ENCODE measurements around the gene KRTAP19-1. TPM values are rescaled to one million over a fixed set of nuclear protein-coding genes. Genes with fewer than 3 reads are reported as not detected.

KRTAP19-1 gene
- total RNA-seq, 4 donors from 2014 or later: not detected

DNA sequence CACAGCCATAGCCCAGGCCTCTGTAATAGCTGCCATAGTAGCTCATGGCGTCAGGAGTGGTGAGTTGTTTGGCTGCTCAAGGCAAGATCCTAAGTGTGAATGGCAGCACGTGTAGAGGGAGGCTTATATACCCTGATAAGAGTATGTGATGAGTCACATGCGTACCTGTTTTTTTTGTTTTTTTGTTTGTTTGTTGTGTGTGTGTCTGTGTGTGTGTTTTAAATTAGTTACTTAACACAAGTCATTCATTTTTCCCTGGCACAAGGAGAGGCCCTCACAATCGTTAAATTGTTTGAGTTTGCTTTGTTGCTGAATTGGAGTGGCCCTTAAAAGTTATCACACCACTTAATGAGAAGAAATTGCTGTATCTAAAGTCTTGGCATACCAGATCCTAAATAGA, 16.9 kb upstream of the KRTAP19-1 start, which contains the start of gene KRTAP19-4:
TSS of gene KRTAP19-4 (minus strand) at position 101 of the 400 bp plus-strand sequence. CDS start at position 46, 55 bp downstream.
- Histone ChIP-seq H3K36me3 (no peaks in the 10 kb centered on the region), H3K27ac (no peak within 1 kb of the TSS), H3K27me3 (no peaks in the 10 kb centered on the region), H3K9me3 (no peaks in the 10 kb centered on the region), H3K4me1 (no peaks in the 10 kb centered on the region), H3K4me3 (no peak within 1 kb of the TSS)
- 63 to 75% methylated on average over 2 to 4 of the region's 4 CpGs for WGBS, 2 donors (ENCODE audit: low coverage in 1 of 2)
- no peak for TF ChIP-seq EP300 (IDR thresholded peaks at IDR 0.05; ENCODE audit: low read depth)
- TF ChIP-seq POLR2AphosphoS5 (IDR thresholded peaks at IDR 0.05): no peak
- no peak for TF ChIP-seq POLR2A (IDR thresholded peaks at IDR 0.05)
- TF ChIP-seq, protein P1, sequence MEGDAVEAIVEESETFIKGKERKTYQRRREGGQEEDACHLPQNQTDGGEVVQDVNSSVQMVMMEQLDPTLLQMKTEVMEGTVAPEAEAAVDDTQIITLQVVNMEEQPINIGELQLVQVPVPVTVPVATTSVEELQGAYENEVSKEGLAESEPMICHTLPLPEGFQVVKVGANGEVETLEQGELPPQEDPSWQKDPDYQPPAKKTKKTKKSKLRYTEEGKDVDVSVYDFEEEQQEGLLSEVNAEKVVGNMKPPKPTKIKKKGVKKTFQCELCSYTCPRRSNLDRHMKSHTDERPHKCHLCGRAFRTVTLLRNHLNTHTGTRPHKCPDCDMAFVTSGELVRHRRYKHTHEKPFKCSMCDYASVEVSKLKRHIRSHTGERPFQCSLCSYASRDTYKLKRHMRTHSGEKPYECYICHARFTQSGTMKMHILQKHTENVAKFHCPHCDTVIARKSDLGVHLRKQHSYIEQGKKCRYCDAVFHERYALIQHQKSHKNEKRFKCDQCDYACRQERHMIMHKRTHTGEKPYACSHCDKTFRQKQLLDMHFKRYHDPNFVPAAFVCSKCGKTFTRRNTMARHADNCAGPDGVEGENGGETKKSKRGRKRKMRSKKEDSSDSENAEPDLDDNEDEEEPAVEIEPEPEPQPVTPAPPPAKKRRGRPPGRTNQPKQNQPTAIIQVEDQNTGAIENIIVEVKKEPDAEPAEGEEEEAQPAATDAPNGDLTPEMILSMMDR (IDR thresholded peaks at IDR 0.05): no peak
- DNase-seq: no peak
- intact Hi-C loops (cut with DNase I; ENCODE audit: low total_unique reads): no loop called here
- in situ Hi-C loops (cut with MboI; ENCODE audit: low pct_ligation_motif_present in 1 of 4, low pct_unique_long_range_greater_than_20kb in 1 of 4, low sequenced_read_pairs in 3 of 4): no loop called here

DNA sequence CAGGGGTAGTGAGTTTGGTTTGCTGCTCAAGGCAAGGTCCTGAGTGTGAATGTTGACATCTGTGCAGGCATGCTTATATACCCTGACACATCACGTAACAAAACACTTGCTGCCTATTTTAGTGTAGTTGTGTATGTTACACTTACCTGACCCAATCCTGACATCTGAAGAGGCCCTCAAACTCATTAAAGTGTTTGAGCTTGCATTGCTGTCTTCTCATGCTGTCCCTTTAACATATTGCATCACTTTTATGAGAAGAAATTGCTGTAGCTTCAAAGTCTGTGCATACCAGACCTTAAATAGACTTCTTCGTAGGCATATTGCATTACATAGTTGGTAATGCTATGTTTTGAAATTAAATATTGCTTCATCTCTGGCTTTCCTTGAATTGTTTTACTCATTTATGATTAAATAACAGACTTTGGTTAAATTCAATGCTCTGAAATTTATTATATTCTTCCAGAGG, 11.8 kb upstream of the KRTAP19-1 start, which contains the start of gene KRTAP19-3:
TSS of gene KRTAP19-3 (minus strand) at position 51 of the 466 bp plus-strand sequence. CDS start 56 bp downstream, outside the sequence.
- TF ChIP-seq EP300 (IDR thresholded peaks at IDR 0.05; ENCODE audit: low read depth) (no peak), POLR2AphosphoS5 (IDR thresholded peaks at IDR 0.05) (no peak), POLR2A (IDR thresholded peaks at IDR 0.05) (no peak)
- TF ChIP-seq, protein P1 (IDR thresholded peaks at IDR 0.05): no peak
- 68 to 83% methylated on average over 2 of the region's 2 CpGs for WGBS, 2 donors (ENCODE audit: low coverage in 1 of 2)
- in situ Hi-C loops (cut with MboI; ENCODE audit: low pct_ligation_motif_present in 1 of 4, low pct_unique_long_range_greater_than_20kb in 1 of 4, low sequenced_read_pairs in 3 of 4): no loop called here
- Histone ChIP-seq H3K9me3 (peaks cover 0 to 3% of the 10 kb centered on the region in 2 donors), H3K4me3 (no peak within 1 kb of the TSS), H3K27me3 (no peaks in the 10 kb centered on the region), H3K4me1 (no peaks in the 10 kb centered on the region), H3K36me3 (no peaks in the 10 kb centered on the region), H3K27ac (no peak within 1 kb of the TSS)
- intact Hi-C loops (cut with DNase I; ENCODE audit: low total_unique reads): no loop called here
- no peak for DNase-seq

DNA sequence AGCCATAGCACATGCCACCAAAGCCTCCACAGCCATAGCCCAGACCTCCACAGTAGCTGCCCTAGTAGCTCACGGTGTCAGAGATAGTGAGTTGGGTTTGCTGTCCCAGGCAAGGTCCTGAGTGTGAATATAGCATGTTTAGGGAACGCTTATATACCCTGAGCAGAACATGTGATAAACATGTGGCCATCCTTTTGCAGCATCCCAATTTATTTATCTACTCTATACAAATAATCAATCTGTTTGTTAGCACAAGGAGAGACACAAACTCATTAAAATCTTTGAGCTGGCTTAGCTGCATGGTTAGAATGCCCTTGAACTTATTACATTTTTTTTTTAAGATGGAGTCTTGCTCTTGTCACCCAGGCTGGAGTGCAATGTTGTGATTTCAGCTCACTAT, 7.2 kb upstream of the KRTAP19-1 start, which contains the start of gene KRTAP19-2:
TSS of gene KRTAP19-2 (minus strand) at position 101 of the 400 bp plus-strand sequence. CDS start at position 13, 88 bp downstream.
- H3K9me3 ChIP-seq: peaks cover 0 to 3% of the 10 kb centered on the region in 2 donors
- intact Hi-C loops (cut with DNase I; ENCODE audit: low total_unique reads): no loop called here
- no peaks in the 10 kb centered on the region for H3K36me3 ChIP-seq
- 79 to 100% methylated on average over 1 to 2 of the region's 2 CpGs for WGBS, 2 donors (ENCODE audit: low coverage in 1 of 2)
- in situ Hi-C loops (cut with MboI; ENCODE audit: low pct_ligation_motif_present in 1 of 4, low pct_unique_long_range_greater_than_20kb in 1 of 4, low sequenced_read_pairs in 3 of 4): no loop called here
- H3K4me1 ChIP-seq: no peaks in the 10 kb centered on the region
- no peak within 1 kb of the TSS for H3K27ac ChIP-seq
- no peak for TF ChIP-seq POLR2A (IDR thresholded peaks at IDR 0.05)
- TF ChIP-seq EP300 (IDR thresholded peaks at IDR 0.05; ENCODE audit: low read depth): no peak
- TF ChIP-seq, protein P1 (IDR thresholded peaks at IDR 0.05): no peak
- TF ChIP-seq POLR2AphosphoS5 (IDR thresholded peaks at IDR 0.05): no peak
- no peaks in the 10 kb centered on the region for H3K27me3 ChIP-seq
- no peak within 1 kb of the TSS for H3K4me3 ChIP-seq
- no peak for DNase-seq

DNA sequence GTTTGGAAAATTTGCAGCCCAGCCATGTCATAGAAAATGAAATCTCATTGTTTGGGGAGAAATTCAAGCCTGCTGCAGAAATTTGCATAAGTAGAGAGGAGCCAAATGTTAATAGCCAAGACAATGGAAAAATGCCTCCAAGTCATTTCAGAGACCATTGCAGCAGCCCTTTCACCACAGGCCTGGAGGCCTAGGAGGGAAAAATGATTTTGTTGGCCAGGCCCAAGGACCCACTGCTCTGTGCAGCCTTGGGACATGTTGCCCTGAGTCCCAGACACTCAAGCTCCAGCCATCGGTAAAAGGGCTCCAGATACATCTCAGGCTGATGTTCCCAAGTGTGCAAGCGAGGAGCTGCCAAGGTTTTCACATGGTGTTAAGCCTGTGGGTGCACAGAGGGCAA, 6.0 kb upstream of the KRTAP19-1 start:
- no peak overlapping the region for H3K27ac ChIP-seq
- intact Hi-C loops (cut with DNase I; ENCODE audit: low total_unique reads) (no loop called here), in situ Hi-C loops (cut with MboI; ENCODE audit: low pct_ligation_motif_present in 1 of 4, low pct_unique_long_range_greater_than_20kb in 1 of 4, low sequenced_read_pairs in 3 of 4) (no loop called here)
- H3K36me3 ChIP-seq: no peaks in the 10 kb centered on the region
- WGBS, 2 donors (ENCODE audit: low coverage in 1 of 2): 47% methylated on average over 2 of the region's 2 CpGs; no CpG with 5 or more reads in 1 of the 2 donors
- H3K9me3 ChIP-seq: peaks cover 0 to 3% of the 10 kb centered on the region in 2 donors
- no peak for TF ChIP-seq POLR2A (IDR thresholded peaks at IDR 0.05)
- TF ChIP-seq, protein P1 (IDR thresholded peaks at IDR 0.05): no peak
- no peak for TF ChIP-seq EP300 (IDR thresholded peaks at IDR 0.05; ENCODE audit: low read depth)
- TF ChIP-seq POLR2AphosphoS5 (IDR thresholded peaks at IDR 0.05): no peak
- H3K27me3 ChIP-seq: no peaks in the 10 kb centered on the region
- DNase-seq: no peak
- no peak overlapping the region for H3K4me3 ChIP-seq
- H3K4me1 ChIP-seq: no peaks in the 10 kb centered on the region
